Stomach (tissue), 9 donors: ENCODE results near the gene ZNRD2. TPM values are rescaled to one million over a fixed set of nuclear protein-coding genes. Genes with fewer than 3 reads are reported as not detected.
A peak's percentile ranks its signal among the peaks of the same experiment; 100 is the strongest.

Experiments used
- DNase-seq, 2 donors: peaks; one replicate each; pipeline versions ENCODE4 v3.0.0 to v3.0.0-alpha.2; 2013 to 2019
- H3K27ac ChIP-seq, 5 donors: fragments of 200-600 bp in 4 of 5; sonication (generic) in 4 of 5; one replicate each; pipeline ENCODE4 v1.5.1; 2013 to 2019; ENCODE audit warnings: mild to moderate bottlenecking in 1 of 5, moderate library complexity in 1 of 5
- H3K27me3 ChIP-seq, 3 donors: fragments of 200-600 bp; sonication (generic); one replicate each; pipeline ENCODE4 v1.5.1; 2017 to 2019; ENCODE audit warnings: mixed run types in 1 of 3
- H3K36me3 ChIP-seq, 4 donors: fragments of 200-600 bp; sonication (generic); 1 replicate in 3 of 4; 2 replicates in 1 of 4; pipeline ENCODE4 v1.5.1; 2016 to 2019
- H3K4me1 ChIP-seq, 4 donors: fragments of 200-600 bp; sonication (generic); one replicate each; pipeline ENCODE4 v1.5.1; 2016 to 2019
- H3K4me3 ChIP-seq, 4 donors: fragments of 200-600 bp; sonication (generic) in 3 of 4; one replicate each; pipeline ENCODE4 v1.5.1; 2016 to 2019; ENCODE audit warnings: mild to moderate bottlenecking in 1 of 4
- H3K9me3 ChIP-seq, 4 donors: fragments of 200-600 bp; sonication (generic); one replicate each; pipeline ENCODE4 v1.5.1; 2016 to 2019
- EP300 ChIP-seq: sonication (generic); formaldehyde crosslinking; IDR thresholded peaks from one replicate; pipeline ENCODE4 v1.6.1; 2017; ENCODE audit warnings: antibody characterized with exemption
- POLR2A ChIP-seq, 4 donors: fragments of 450-650 bp; IDR thresholded peaks; one replicate each; pipeline ENCODE4 v1.6.1; 2016; ENCODE audit warnings: antibody characterized with exemption in 4 of 4, control low read depth in 2 of 4, mild to moderate bottlenecking in 1 of 4, moderate library complexity in 1 of 4
- POLR2AphosphoS5 ChIP-seq, 3 donors: sonication (generic); formaldehyde crosslinking; IDR thresholded peaks; one replicate each; pipeline ENCODE4 v1.6.1; 2016; ENCODE audit warnings: antibody characterized with exemption in 3 of 3
- WGBS, 5 donors: extraction: QIAGEN DNeasy Blood & Tissue Kit in 3 of 5; methylation state at CpG; one replicate each; pipeline versions ENCODE4 v1.1.5 to v1.1.7; 2013 to 2018; 5-methylcytosine and 5-hydroxymethylcytosine counted together
- intact Hi-C: fragments of 100-400 bp; cut with DNase I; formaldehyde crosslinking; loops from one replicate; pipeline ENCODE4 v1.15.1; 2023; ENCODE audit warnings: low total_unique reads
- polyA plus RNA-seq, 3 donors: library from polyadenylated mRNA; stranded (reverse); fragments of 200-250 nt; gene quantifications; one replicate each; pipeline ENCODE4 v1.2.3, GENCODE V29; 2013
- total RNA-seq, 5 donors: library from RNA; depleted of rRNA; stranded (reverse); fragments of >200 nt; gene quantifications; one replicate each; pipeline versions ENCODE4 v1.1.0 to v1.2.3, GENCODE V29; 2014 to 2016
- TF ChIP-seq, protein P1 (sequence below), 7 experiments: fragments of 450-650 bp in 4 of 7; fragments of 200-600 bp in 3 of 7; sonication (generic) in 3 of 7; IDR thresholded peaks; one replicate each; pipeline ENCODE4 v1.5.1; 2016 to 2019; ENCODE audit warnings: antibody characterized with exemption in 7 of 7, control low read depth in 2 of 7, mild to moderate bottlenecking in 1 of 7
- donor health status: healthy with polysubstance abuse.
- donor health status: Bipolar disorder and iron deficiency.
- donor health status: healthy.

The ZNRD2 gene
- total and polyA plus RNA-seq, 8 donors = 17.7 to 99.1 (median 51.8) TPM

DNA sequence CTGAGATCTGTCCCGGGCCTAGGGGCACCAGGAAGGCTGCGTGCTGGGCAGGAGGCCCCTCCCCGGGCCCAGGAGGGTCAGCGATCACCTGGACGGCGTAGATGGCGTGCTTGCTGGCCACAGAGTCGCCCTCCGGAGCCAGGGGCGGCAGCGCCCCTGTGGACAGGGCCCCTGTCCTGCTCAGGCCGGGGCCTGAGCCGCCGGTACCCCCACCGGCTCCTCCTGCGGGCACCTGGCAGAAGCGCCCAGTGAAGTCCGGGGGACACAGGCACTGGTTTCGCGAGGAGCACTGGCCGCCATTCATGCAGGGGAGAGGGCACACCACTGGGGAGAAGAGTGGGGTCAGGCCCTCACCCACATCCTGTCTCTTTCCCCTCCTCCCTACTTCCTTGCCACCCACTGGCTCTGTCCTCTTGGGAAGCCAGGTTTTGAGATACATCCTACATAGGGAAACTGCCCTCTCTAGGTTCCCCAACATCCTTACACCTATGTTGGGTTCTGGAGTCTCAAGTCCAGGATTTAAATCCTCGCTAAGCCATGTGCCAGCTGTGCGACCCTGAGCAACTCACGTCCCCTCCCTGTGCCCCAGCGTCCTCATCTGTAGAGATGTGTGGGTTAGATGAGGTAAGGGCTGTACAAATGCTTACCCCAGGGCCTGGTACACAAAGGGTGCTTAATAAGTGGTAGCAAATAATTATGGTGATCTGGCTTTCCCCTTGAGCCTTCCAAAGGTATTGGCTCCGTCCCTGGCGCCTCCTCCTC lies 16.0 kb upstream of the ZNRD2 start:
- H3K27ac ChIP-seq = peak overlapping the region in 4 of 5 donors; percentile 4 to 96 (median 57)
- H3K9me3 ChIP-seq = no peaks in the 10 kb centered on the region
- 80 to 88% (median 85%) methylated on average over 13 to 27 of the region's 27 CpGs for WGBS, 5 donors
- H3K4me1 ChIP-seq = peaks cover 35 to 80% (median 74%) of the 10 kb centered on the region in 4 donors
- no peak for TF ChIP-seq POLR2A (IDR thresholded peaks at IDR 0.05)
- no peak for TF ChIP-seq EP300
- TF ChIP-seq, protein P1, sequence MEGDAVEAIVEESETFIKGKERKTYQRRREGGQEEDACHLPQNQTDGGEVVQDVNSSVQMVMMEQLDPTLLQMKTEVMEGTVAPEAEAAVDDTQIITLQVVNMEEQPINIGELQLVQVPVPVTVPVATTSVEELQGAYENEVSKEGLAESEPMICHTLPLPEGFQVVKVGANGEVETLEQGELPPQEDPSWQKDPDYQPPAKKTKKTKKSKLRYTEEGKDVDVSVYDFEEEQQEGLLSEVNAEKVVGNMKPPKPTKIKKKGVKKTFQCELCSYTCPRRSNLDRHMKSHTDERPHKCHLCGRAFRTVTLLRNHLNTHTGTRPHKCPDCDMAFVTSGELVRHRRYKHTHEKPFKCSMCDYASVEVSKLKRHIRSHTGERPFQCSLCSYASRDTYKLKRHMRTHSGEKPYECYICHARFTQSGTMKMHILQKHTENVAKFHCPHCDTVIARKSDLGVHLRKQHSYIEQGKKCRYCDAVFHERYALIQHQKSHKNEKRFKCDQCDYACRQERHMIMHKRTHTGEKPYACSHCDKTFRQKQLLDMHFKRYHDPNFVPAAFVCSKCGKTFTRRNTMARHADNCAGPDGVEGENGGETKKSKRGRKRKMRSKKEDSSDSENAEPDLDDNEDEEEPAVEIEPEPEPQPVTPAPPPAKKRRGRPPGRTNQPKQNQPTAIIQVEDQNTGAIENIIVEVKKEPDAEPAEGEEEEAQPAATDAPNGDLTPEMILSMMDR (IDR thresholded peaks at IDR 0.05) = no peak
- no peak for TF ChIP-seq POLR2AphosphoS5 (IDR thresholded peaks at IDR 0.05)
- no peak overlapping the region for H3K4me3 ChIP-seq
- H3K27me3 ChIP-seq = peaks cover 0 to 8% (median 0%) of the 10 kb centered on the region in 3 donors
- no peak for DNase-seq
- intact Hi-C loops = no loop called here
- H3K36me3 ChIP-seq = peaks cover 0 to 39% (median 24%) of the 10 kb centered on the region in 4 donors

- peaks cover 0 to 34% (median 22%) of the 10 kb centered on the region in 4 donors for H3K36me3 ChIP-seq
- intact Hi-C loops = no loop called here
- peaks cover 42 to 87% (median 80%) of the 10 kb centered on the region in 4 donors for H3K4me1 ChIP-seq
- WGBS, 5 donors = 72 to 94% (median 87%) methylated on average over 4 of the region's 4 CpGs
- H3K27ac ChIP-seq = peak overlapping the region in 3 of 5 donors; percentile 41 to 96 (median 94)
- TF ChIP-seq, protein P1 (IDR thresholded peaks at IDR 0.05) = no peak
- no peak for TF ChIP-seq POLR2A (IDR thresholded peaks at IDR 0.05)
- TF ChIP-seq POLR2AphosphoS5 (IDR thresholded peaks at IDR 0.05) = no peak
- no peak for TF ChIP-seq EP300
- no peaks in the 10 kb centered on the region for H3K9me3 ChIP-seq
- H3K27me3 ChIP-seq = peaks cover 0 to 8% (median 0%) of the 10 kb centered on the region in 3 donors
- no peak overlapping the region for H3K4me3 ChIP-seq
- DNase-seq = no peak
These were observed 15.3 kb upstream of the ZNRD2 start for GRCh38 chr11:65554842-65555430.

- Histone ChIP-seq H3K4me3 (no peak overlapping the region), H3K27ac (peak overlapping the region in 4 of 5 donors; percentile 41 to 96 (median 94)), H3K4me1 (peaks cover 48 to 93% (median 86%) of the 10 kb centered on the region in 4 donors), H3K9me3 (no peaks in the 10 kb centered on the region), H3K27me3 (peaks cover 0 to 8% (median 0%) of the 10 kb centered on the region in 3 donors), H3K36me3 (peaks cover 0 to 29% (median 20%) of the 10 kb centered on the region in 4 donors)
- 27 to 61% (median 49%) methylated on average over 4 to 6 of the region's 6 CpGs for WGBS, 5 donors
- intact Hi-C loops = no loop called here
- peak in 1 of 2 donors; percentile 48 for DNase-seq
- no peak for TF ChIP-seq POLR2A (IDR thresholded peaks at IDR 0.05)
- TF ChIP-seq EP300 = no peak
- TF ChIP-seq, protein P1 (IDR thresholded peaks at IDR 0.05) = no peak
- no peak for TF ChIP-seq POLR2AphosphoS5 (IDR thresholded peaks at IDR 0.05)
These were observed 14.5 kb upstream of the ZNRD2 start for GRCh38 chr11:65555693-65556231.
